DND-41 (cell line): ENCODE measurements around the gene RGS19.

Experiments used
- ATAC-seq: fragments of 200-7000 bp; cut with Tn5 transposase; 3 replicates; pipeline ENCODE4 v1.9.1; 2021; ENCODE audit warnings: low read depth; ENCODE audit not compliant: insufficient read depth
- DNase-seq: peaks from one replicate; pipeline ENCODE4 v3.0.0-alpha.2; 2020
- H2AFZ ChIP-seq: 2 replicates; pipeline ENCODE4 v1.6.0; 2012; ENCODE audit warnings: low read depth, low read length
- H3K27ac ChIP-seq: 2 replicates; pipeline ENCODE4 v1.5.1; 2012; ENCODE audit warnings: low read length, inconsistent platforms
- H3K27me3 ChIP-seq: fragments of 200-600 bp; sonication (generic); 2 replicates; pipeline ENCODE4 v1.6.0; 2012; ENCODE audit warnings: low read length, mild to moderate bottlenecking, inconsistent platforms; ENCODE audit not compliant: insufficient read depth, poor library complexity
- H3K36me3 ChIP-seq: 2 replicates; pipeline ENCODE4 v1.5.1; 2012; ENCODE audit warnings: low read length, inconsistent platforms; ENCODE audit not compliant: insufficient read depth
- H3K4me1 ChIP-seq: 2 replicates; pipeline ENCODE4 v1.5.1; 2012; ENCODE audit warnings: mild to moderate bottlenecking, low read length; ENCODE audit not compliant: insufficient read depth
- H3K4me2 ChIP-seq: 2 replicates; pipeline ENCODE4 v1.6.0; 2012; ENCODE audit warnings: mild to moderate bottlenecking, moderate library complexity, low read length, inconsistent platforms; ENCODE audit not compliant: insufficient read depth
- H3K4me3 ChIP-seq, 2 experiments: fragments of 200-600 bp in 1 of 2; shearing (Covaris generic) in 1 of 2; 2 replicates each; pipeline ENCODE4 v1.5.1; 2012 to 2016; ENCODE audit warnings: inconsistent platforms in 2 of 2, low read length in 2 of 2, mild to moderate bottlenecking in 2 of 2, low read depth in 1 of 2, moderate library complexity in 1 of 2
- H3K79me2 ChIP-seq: 2 replicates; pipeline ENCODE4 v1.6.0; 2012; ENCODE audit warnings: low read length, inconsistent platforms; ENCODE audit not compliant: insufficient read depth
- H3K9ac ChIP-seq: 2 replicates; pipeline ENCODE4 v1.6.0; 2012; ENCODE audit warnings: low read depth, mild to moderate bottlenecking, inconsistent platforms, low read length, moderate library complexity
- H3K9me3 ChIP-seq: 2 replicates; pipeline ENCODE4 v1.5.1; 2012; ENCODE audit warnings: low read length, moderate library complexity, mild to moderate bottlenecking, inconsistent platforms; ENCODE audit not compliant: insufficient read depth, severe bottlenecking
- H4K20me1 ChIP-seq: 2 replicates; pipeline ENCODE4 v1.6.0; 2012; ENCODE audit warnings: low read length; ENCODE audit not compliant: insufficient read depth
- EZH2 ChIP-seq: IDR thresholded peaks from 3 replicates; pipeline ENCODE4 v1.6.1; 2012; ENCODE audit warnings: borderline replicate concordance, low read depth, mild to moderate bottlenecking, moderate library complexity, low read length, inconsistent platforms; ENCODE audit not compliant: severe bottlenecking
- TF ChIP-seq, protein P1 (sequence below): IDR thresholded peaks from 2 replicates; pipeline ENCODE4 v1.5.1; 2012; ENCODE audit warnings: borderline replicate concordance, low read length, moderate library complexity, mild to moderate bottlenecking; ENCODE audit not compliant: poor library complexity, severe bottlenecking; ENCODE audit errors: extremely low read depth

The RGS19 gene

DNA sequence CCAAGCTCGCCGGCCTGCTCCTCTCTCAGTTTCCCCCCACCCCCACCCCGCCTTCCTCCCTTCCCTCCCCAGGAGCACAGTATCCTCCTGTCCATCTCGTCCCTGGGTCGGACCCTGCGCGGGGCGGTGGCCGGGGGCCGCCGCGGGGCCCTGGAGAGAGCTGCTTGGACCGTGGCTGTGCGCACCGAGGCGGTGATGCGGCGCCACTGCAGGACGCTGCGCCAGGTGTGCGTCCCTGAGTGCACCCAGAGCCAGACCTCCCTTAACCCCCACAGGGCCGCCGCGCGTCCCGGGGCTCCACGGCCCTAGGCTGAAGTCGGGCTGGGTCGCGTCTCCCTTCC, 41.1 kb downstream of the RGS19 start:
- peak overlapping the region; percentile 93 for H2AFZ ChIP-seq
- H4K20me1 ChIP-seq, result peaks cover 13% of the 10 kb centered on the region; the same call in 1 of the 2 replicates
- peaks cover 17% of the 10 kb centered on the region for H3K36me3 ChIP-seq
- H3K4me2 ChIP-seq, result peak overlapping the region; percentile 99
- no peak for TF ChIP-seq EZH2
- TF ChIP-seq, protein P1, sequence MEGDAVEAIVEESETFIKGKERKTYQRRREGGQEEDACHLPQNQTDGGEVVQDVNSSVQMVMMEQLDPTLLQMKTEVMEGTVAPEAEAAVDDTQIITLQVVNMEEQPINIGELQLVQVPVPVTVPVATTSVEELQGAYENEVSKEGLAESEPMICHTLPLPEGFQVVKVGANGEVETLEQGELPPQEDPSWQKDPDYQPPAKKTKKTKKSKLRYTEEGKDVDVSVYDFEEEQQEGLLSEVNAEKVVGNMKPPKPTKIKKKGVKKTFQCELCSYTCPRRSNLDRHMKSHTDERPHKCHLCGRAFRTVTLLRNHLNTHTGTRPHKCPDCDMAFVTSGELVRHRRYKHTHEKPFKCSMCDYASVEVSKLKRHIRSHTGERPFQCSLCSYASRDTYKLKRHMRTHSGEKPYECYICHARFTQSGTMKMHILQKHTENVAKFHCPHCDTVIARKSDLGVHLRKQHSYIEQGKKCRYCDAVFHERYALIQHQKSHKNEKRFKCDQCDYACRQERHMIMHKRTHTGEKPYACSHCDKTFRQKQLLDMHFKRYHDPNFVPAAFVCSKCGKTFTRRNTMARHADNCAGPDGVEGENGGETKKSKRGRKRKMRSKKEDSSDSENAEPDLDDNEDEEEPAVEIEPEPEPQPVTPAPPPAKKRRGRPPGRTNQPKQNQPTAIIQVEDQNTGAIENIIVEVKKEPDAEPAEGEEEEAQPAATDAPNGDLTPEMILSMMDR, result no peak
- peak overlapping the region; percentile 70 for H3K9ac ChIP-seq
- H3K9me3 ChIP-seq, result no peaks in the 10 kb centered on the region
- peaks cover 36% of the 10 kb centered on the region for H3K4me1 ChIP-seq
- no peak overlapping the region for H3K27ac ChIP-seq
- DNase-seq, result no peak
- peaks cover 42% of the 10 kb centered on the region for H3K27me3 ChIP-seq
- ATAC-seq, result peak; percentile 9; the same call in 2 of the 3 replicates
- no peaks in the 10 kb centered on the region for H3K79me2 ChIP-seq
- peak overlapping the region in 1 of 2 experiments; percentile 66; a peak in 2 of 4 replicates for H3K4me3 ChIP-seq

- H3K79me2 ChIP-seq, result no peaks in the 10 kb centered on the region
- no peak overlapping the region for H3K27ac ChIP-seq
- H3K4me1 ChIP-seq, result peaks cover 36% of the 10 kb centered on the region
- H4K20me1 ChIP-seq, result peaks cover 13% of the 10 kb centered on the region; the same call in 1 of the 2 replicates
- no peaks in the 10 kb centered on the region for H3K9me3 ChIP-seq
- ATAC-seq (no peak), DNase-seq (no peak)
- no peak for TF ChIP-seq EZH2
- TF ChIP-seq, protein P1, result no peak
- H3K4me2 ChIP-seq, result peak overlapping the region; percentile 99
- H3K9ac ChIP-seq, result peak overlapping the region; percentile 70; the same call in 1 of the 2 replicates
- H3K36me3 ChIP-seq, result peaks cover 22% of the 10 kb centered on the region
- H3K4me3 ChIP-seq, result peak overlapping the region in 1 of 2 experiments; percentile 66; a peak in 1 of 4 replicates
- peaks cover 42% of the 10 kb centered on the region for H3K27me3 ChIP-seq
- H2AFZ ChIP-seq, result no peak overlapping the region
Measured at GRCh38 chr20:64037498-64038213, 41.7 kb downstream of the RGS19 start.

DNA sequence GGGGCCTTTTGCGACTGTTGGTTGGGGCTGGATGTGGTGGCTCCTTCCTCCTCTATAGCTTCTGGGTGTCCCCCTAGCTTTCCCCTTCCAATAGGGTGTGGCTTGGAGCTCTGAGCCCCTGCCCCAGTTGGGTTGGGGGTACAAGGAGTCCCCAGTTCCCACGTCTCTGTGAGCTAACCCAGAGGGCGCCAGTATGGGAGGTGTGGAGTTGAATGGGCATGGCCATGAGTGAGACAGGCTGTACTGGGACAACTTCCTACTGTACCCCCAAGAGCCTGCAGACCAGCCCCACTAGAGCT, 42.2 kb downstream of the RGS19 start:
- Histone ChIP-seq H3K27ac (no peak overlapping the region), H3K4me3 (no peak overlapping the region), H3K27me3 (peaks cover 38% of the 10 kb centered on the region), H3K36me3 (peaks cover 27% of the 10 kb centered on the region), H3K79me2 (no peaks in the 10 kb centered on the region), H3K4me1 (peaks cover 32% of the 10 kb centered on the region), H2AFZ (no peak overlapping the region), H3K9me3 (no peaks in the 10 kb centered on the region), H3K9ac (no peak overlapping the region), H4K20me1 (peaks cover 13% of the 10 kb centered on the region; the same call in 1 of the 2 replicates), H3K4me2 (no peak overlapping the region)
- TF ChIP-seq, protein P1, result no peak
- TF ChIP-seq EZH2, result no peak
- ATAC-seq (no peak), DNase-seq (no peak)
